HCT116 (cell line): ENCODE measurements around the gene SCT. TPM values are rescaled to one million over a fixed set of nuclear protein-coding genes. Genes with fewer than 3 reads are reported as not detected.

Source experiments
- ATAC-seq: fragments of 200-7000 bp; cut with Tn5 transposase; 2 replicates; pipeline ENCODE4 v1.9.1; 2020; ENCODE audit warnings: mild to moderate bottlenecking, moderate library complexity
- BruUV-seq: library from RNA; stranded (reverse); fragments of 400-500 nt; replicated peaks from 2 replicates; lab custom pipeline; 2021; lab: Mats Ljungman, UMichigan
- CTCF ChIA-PET: fragments of 300-600 bp; sonication (Branson Sonifier 250); formaldehyde crosslinking; loops from one replicate; lab custom pipeline; 2021; ENCODE audit warnings: antibody characterized with exemption; lab: Charles Lee
- POLR2A ChIA-PET: fragments of 300-600, 350-600 bp; sonication (Branson Sonifier 250); formaldehyde crosslinking; loops from one replicate; lab custom pipeline; 2021; ENCODE audit warnings: antibody characterized with exemption; lab: Charles Lee
- RAD21 ChIA-PET, 2 experiments: fragments of 300-600 bp; sonication (Branson Sonifier 250); formaldehyde crosslinking; loops; one replicate each; lab custom pipeline; 2023; ENCODE audit warnings: low total read pairs in 2 of 2; ENCODE audit not compliant: uncharacterized antibody in 2 of 2, unreplicated experiment in 2 of 2, low non-redundant PET in 1 of 2; lab: Charles Lee
- DNase-seq: peaks from one replicate; pipeline ENCODE4 v3.0.0-alpha.2; 2010; ENCODE audit warnings: low read depth, low spot score
- H2AFZ ChIP-seq: fragments of 200-600 bp; shearing (Covaris generic), sonication (generic); 2 replicates; pipeline ENCODE4 v1.6.1; 2017; ENCODE audit warnings: low read depth, mixed run types, mixed read lengths, antibody characterized with exemption, low read length; ENCODE audit not compliant: poor library complexity, severe bottlenecking
- H3K27ac ChIP-seq: 2 replicates; pipeline ENCODE4 v1.5.1; 2012; ENCODE audit warnings: low read depth, low read length
- H3K27me3 ChIP-seq: fragments of 200-600 bp; sonication (generic); 2 replicates; pipeline ENCODE4 v1.6.1; 2016; ENCODE audit warnings: mixed run types, low read length, mixed read lengths; ENCODE audit not compliant: insufficient read depth
- H3K36me3 ChIP-seq, 2 experiments: fragments of 200-500 bp in 1 of 2; fragments of 200-600 bp in 1 of 2; sonication (Bioruptor generic) in 1 of 2; sonication (generic) in 1 of 2; 2 replicates each; pipeline versions ENCODE4 v1.5.1 to v1.6.1; 2014 to 2016; ENCODE audit warnings: low read length in 2 of 2, inconsistent platforms in 1 of 2, mixed read lengths in 1 of 2, mixed run types in 1 of 2; ENCODE audit not compliant: insufficient read depth in 2 of 2, control insufficient read depth in 1 of 2
- H3K4me1 ChIP-seq, 2 experiments: fragments of 200-600 bp in 1 of 2; sonication (generic) in 1 of 2; 2 replicates each; pipeline versions ENCODE4 v1.5.1 to v1.6.1; 2012 to 2017; ENCODE audit warnings: low read length in 2 of 2, inconsistent platforms in 1 of 2, mild to moderate bottlenecking in 1 of 2, mixed read lengths in 1 of 2, mixed run types in 1 of 2, moderate library complexity in 1 of 2; ENCODE audit not compliant: insufficient read depth in 2 of 2, control insufficient read depth in 1 of 2
- H3K4me2 ChIP-seq: fragments of 200-600 bp; sonication (generic); 2 replicates; pipeline ENCODE4 v1.6.1; 2017; ENCODE audit warnings: mixed run types, low read length, mixed read lengths
- H3K4me3 ChIP-seq, 2 experiments: fragments of 200-600 bp in 1 of 2; sonication (generic) in 1 of 2; replicated peaks in 1 of 2; 2 replicates each; pipeline ENCODE4 v1.5.1; 2011 to 2016; ENCODE audit warnings: low read length in 2 of 2, control low read depth in 1 of 2, low read depth in 1 of 2, mild to moderate bottlenecking in 1 of 2, mixed read lengths in 1 of 2, mixed run types in 1 of 2
- H3K79me2 ChIP-seq: fragments of 200-600 bp; sonication (generic); 2 replicates; pipeline ENCODE4 v1.6.1; 2017; ENCODE audit warnings: mild to moderate bottlenecking, mixed run types, low read length, moderate library complexity, mixed read lengths; ENCODE audit not compliant: insufficient read depth
- H3K9ac ChIP-seq: fragments of 200-600 bp; sonication (generic); 2 replicates; pipeline ENCODE4 v1.6.1; 2016; ENCODE audit warnings: low read length, mixed read lengths
- H3K9me2 ChIP-seq: fragments of 200-600 bp; sonication (generic), shearing (Covaris generic); 2 replicates; pipeline ENCODE4 v1.6.1; 2017; ENCODE audit warnings: mixed run types, mild to moderate bottlenecking, moderate library complexity; ENCODE audit not compliant: insufficient read depth
- H3K9me3 ChIP-seq, 2 experiments: fragments of 200-500 bp in 1 of 2; fragments of 200-600 bp in 1 of 2; sonication (Bioruptor generic) in 1 of 2; sonication (generic) in 1 of 2; 2 replicates each; pipeline ENCODE4 v1.6.1; 2014 to 2017; ENCODE audit warnings: low read length in 2 of 2, mixed read lengths in 2 of 2, inconsistent platforms in 1 of 2, low read depth in 1 of 2, mild to moderate bottlenecking in 1 of 2, mixed run types in 1 of 2, moderate library complexity in 1 of 2; ENCODE audit not compliant: control insufficient read depth in 1 of 2, insufficient read depth in 1 of 2
- H4K20me1 ChIP-seq: fragments of 200-600 bp; sonication (generic), shearing (Covaris generic); 2 replicates; pipeline ENCODE4 v1.6.1; 2017; ENCODE audit warnings: mixed run types, mild to moderate bottlenecking, moderate library complexity; ENCODE audit not compliant: insufficient read depth
- CEBPB ChIP-seq: IDR thresholded peaks from 2 replicates; pipeline ENCODE4 v1.6.1; 2012; ENCODE audit warnings: low read depth
- EGR1 ChIP-seq: IDR thresholded peaks from 2 replicates; pipeline ENCODE4 v1.6.1; 2012; ENCODE audit warnings: low read depth
- EZH2 ChIP-seq: fragments of 200-600 bp; sonication (generic); IDR thresholded peaks from 2 replicates; pipeline ENCODE4 v1.6.1; 2017; ENCODE audit warnings: antibody characterized with exemption, mixed run types
- EZH2phosphoT487 ChIP-seq: fragments of 200-600 bp; IDR thresholded peaks from 2 replicates; pipeline ENCODE4 v1.6.1; 2018; ENCODE audit warnings: antibody characterized with exemption, borderline replicate concordance
- FOSL1 ChIP-seq: IDR thresholded peaks from 2 replicates; pipeline ENCODE4 v1.6.1; 2012; ENCODE audit warnings: low read depth
- POLR2AphosphoS5 ChIP-seq: IDR thresholded peaks from 2 replicates; pipeline ENCODE4 v1.6.1; 2011; ENCODE audit warnings: mild to moderate bottlenecking, low read depth, low read length, moderate library complexity
- RAD21 ChIP-seq: IDR thresholded peaks from 2 replicates; pipeline ENCODE4 v1.6.1; 2012; ENCODE audit warnings: low read depth, mild to moderate bottlenecking
- SIN3A ChIP-seq: IDR thresholded peaks from 2 replicates; pipeline ENCODE4 v1.6.1; 2012; ENCODE audit warnings: low read depth
- SRF ChIP-seq: IDR thresholded peaks from 2 replicates; pipeline ENCODE4 v1.6.1; 2012; ENCODE audit warnings: low read depth
- TCF7L2 ChIP-seq: IDR thresholded peaks from 2 replicates; pipeline ENCODE4 v1.7.0; 2011; ENCODE audit warnings: borderline replicate concordance, inconsistent platforms; ENCODE audit not compliant: insufficient read depth, insufficient read length; ENCODE audit errors: extremely low read depth
- ZFX ChIP-seq: fragments of 450-650 bp; IDR thresholded peaks from 2 replicates; pipeline ENCODE4 v1.6.1; 2017
- intact Hi-C: fragments of 100-400 bp; cut with micrococcal nuclease; formaldehyde crosslinking; loops from 2 replicates; pipeline ENCODE4 v1.10.0; 2022
- total RNA-seq: library from RNA; stranded (reverse); gene quantifications from one replicate; pipeline ENCODE4 v1.2.1, GENCODE V29; 2021; ENCODE audit not compliant: unreplicated experiment
- TF ChIP-seq, protein P1 (sequence below): IDR thresholded peaks from 2 replicates; pipeline ENCODE4 v1.6.1; 2012
- TF ChIP-seq, protein P2 (sequence below): IDR thresholded peaks from 2 replicates; pipeline ENCODE4 v1.6.1; 2012
- TF ChIP-seq, protein P3 (sequence below): IDR thresholded peaks from 2 replicates; pipeline ENCODE4 v1.6.1; 2012; ENCODE audit warnings: low read depth
- TF ChIP-seq, protein P4 (sequence below): IDR thresholded peaks from 2 replicates; pipeline ENCODE4 v1.6.1; 2011; ENCODE audit warnings: mild to moderate bottlenecking, low read length, moderate library complexity; ENCODE audit not compliant: insufficient replicate concordance; ENCODE audit errors: extremely low read depth

Gene SCT
- total RNA-seq, 1 experiment from 2014 or later = not detected

DNA sequence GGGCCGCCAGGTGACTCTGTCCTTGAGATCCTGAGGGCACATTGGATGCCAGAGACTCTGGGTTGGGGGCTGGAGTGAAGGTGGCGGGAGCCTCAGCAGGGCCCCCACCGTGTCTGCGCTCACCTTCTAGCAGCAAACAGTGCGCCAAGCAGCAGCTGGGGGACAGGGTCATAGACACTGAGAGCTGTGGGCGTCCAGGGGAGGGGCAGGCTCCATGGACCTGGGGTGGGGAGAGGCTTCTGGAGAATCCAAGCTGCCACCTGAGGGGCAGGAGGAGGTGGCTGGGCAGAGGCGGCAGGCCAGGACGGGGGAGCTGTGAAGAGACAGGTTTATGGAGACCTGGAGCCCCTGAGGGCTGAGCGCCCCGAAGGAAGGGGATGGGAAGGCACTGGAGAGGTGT, 42.7 kb downstream of the SCT start:
- Histone ChIP-seq H3K9me2 (no peaks in the 10 kb centered on the region), H2AFZ (no peak overlapping the region), H3K9me3 (no peaks in the 10 kb centered on the region), H3K27me3 (no peaks in the 10 kb centered on the region), H3K9ac (no peak overlapping the region), H3K4me1 (no peaks in the 10 kb centered on the region), H3K4me3 (no peak overlapping the region), H3K36me3 (peaks cover 35 to 46% of the 10 kb centered on the region in 2 experiments), H4K20me1 (no peaks in the 10 kb centered on the region; the same call in 1 of the 2 replicates), H3K27ac (no peak overlapping the region), H3K4me2 (no peak overlapping the region), H3K79me2 (peaks cover 93% of the 10 kb centered on the region)
- DNase-seq = no peak
- ATAC-seq = peak; percentile 21; the same call in 1 of the 2 replicates
- BruUV-seq = no TSS peak
- intact Hi-C loops = no loop called here
- ChIA-PET CTCF (no interaction called here), POLR2A (no interaction called here), RAD21 (no interaction called here)
- TF ChIP-seq, protein P1, sequence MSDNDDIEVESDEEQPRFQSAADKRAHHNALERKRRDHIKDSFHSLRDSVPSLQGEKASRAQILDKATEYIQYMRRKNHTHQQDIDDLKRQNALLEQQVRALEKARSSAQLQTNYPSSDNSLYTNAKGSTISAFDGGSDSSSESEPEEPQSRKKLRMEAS = no peak
- no peak for TF ChIP-seq POLR2AphosphoS5
- no peak for TF ChIP-seq ZFX
- TF ChIP-seq SRF = no peak
- no peak for TF ChIP-seq SIN3A
- TF ChIP-seq FOSL1 = no peak
- TF ChIP-seq, protein P2, sequence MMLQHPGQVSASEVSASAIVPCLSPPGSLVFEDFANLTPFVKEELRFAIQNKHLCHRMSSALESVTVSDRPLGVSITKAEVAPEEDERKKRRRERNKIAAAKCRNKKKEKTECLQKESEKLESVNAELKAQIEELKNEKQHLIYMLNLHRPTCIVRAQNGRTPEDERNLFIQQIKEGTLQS = no peak
- TF ChIP-seq EZH2 = no peak
- TF ChIP-seq EZH2phosphoT487 = no peak
- TF ChIP-seq, protein P3, sequence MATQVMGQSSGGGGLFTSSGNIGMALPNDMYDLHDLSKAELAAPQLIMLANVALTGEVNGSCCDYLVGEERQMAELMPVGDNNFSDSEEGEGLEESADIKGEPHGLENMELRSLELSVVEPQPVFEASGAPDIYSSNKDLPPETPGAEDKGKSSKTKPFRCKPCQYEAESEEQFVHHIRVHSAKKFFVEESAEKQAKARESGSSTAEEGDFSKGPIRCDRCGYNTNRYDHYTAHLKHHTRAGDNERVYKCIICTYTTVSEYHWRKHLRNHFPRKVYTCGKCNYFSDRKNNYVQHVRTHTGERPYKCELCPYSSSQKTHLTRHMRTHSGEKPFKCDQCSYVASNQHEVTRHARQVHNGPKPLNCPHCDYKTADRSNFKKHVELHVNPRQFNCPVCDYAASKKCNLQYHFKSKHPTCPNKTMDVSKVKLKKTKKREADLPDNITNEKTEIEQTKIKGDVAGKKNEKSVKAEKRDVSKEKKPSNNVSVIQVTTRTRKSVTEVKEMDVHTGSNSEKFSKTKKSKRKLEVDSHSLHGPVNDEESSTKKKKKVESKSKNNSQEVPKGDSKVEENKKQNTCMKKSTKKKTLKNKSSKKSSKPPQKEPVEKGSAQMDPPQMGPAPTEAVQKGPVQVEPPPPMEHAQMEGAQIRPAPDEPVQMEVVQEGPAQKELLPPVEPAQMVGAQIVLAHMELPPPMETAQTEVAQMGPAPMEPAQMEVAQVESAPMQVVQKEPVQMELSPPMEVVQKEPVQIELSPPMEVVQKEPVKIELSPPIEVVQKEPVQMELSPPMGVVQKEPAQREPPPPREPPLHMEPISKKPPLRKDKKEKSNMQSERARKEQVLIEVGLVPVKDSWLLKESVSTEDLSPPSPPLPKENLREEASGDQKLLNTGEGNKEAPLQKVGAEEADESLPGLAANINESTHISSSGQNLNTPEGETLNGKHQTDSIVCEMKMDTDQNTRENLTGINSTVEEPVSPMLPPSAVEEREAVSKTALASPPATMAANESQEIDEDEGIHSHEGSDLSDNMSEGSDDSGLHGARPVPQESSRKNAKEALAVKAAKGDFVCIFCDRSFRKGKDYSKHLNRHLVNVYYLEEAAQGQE = no peak
- no peak for TF ChIP-seq RAD21
- TF ChIP-seq, protein P4, sequence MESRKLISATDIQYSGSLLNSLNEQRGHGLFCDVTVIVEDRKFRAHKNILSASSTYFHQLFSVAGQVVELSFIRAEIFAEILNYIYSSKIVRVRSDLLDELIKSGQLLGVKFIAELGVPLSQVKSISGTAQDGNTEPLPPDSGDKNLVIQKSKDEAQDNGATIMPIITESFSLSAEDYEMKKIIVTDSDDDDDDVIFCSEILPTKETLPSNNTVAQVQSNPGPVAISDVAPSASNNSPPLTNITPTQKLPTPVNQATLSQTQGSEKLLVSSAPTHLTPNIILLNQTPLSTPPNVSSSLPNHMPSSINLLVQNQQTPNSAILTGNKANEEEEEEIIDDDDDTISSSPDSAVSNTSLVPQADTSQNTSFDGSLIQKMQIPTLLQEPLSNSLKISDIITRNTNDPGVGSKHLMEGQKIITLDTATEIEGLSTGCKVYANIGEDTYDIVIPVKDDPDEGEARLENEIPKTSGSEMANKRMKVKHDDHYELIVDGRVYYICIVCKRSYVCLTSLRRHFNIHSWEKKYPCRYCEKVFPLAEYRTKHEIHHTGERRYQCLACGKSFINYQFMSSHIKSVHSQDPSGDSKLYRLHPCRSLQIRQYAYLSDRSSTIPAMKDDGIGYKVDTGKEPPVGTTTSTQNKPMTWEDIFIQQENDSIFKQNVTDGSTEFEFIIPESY = no peak
- TF ChIP-seq CEBPB = no peak
- TF ChIP-seq TCF7L2 = no peak
- no peak for TF ChIP-seq EGR1
